Psoas muscle (tissue), 8 donors: Measurements from ENCODE around the gene ZNF341. TPM values are rescaled to one million over a fixed set of nuclear protein-coding genes. Genes with fewer than 3 reads are reported as not detected.
"Not testable (repeated sequence)": the region's sequence is repeated elsewhere in the genome, so short reads cannot be mapped to it uniquely, and the experiment has no call there.

Source experiments
- ATAC-seq, 4 donors: fragments of 200-7000 bp; cut with Tn5 transposase; one replicate each; pipeline ENCODE4 v1.9.1; 2020; ENCODE audit warnings: moderate library complexity in 3 of 4, mild to moderate bottlenecking in 2 of 4
- DNase-seq, 2 donors: peaks; one replicate each; pipeline ENCODE4 v3.0.0-alpha.2; 2020
- H3K27ac ChIP-seq: fragments of 200-600 bp; one replicate; pipeline ENCODE4 v1.8.0; 2022
- H3K27me3 ChIP-seq, 3 donors: fragments of 200-600 bp in 1 of 3; one replicate each; pipeline versions ENCODE4 v1.6.1 to v1.8.0; 2013 to 2022; ENCODE audit warnings: low read length in 2 of 3, mild to moderate bottlenecking in 2 of 3, moderate library complexity in 1 of 3; ENCODE audit not compliant: insufficient read depth in 3 of 3
- H3K36me3 ChIP-seq, 2 donors: fragments of 200-600 bp in 1 of 2; one replicate each; pipeline versions ENCODE4 v1.6.1 to v1.8.0; 2013 to 2022; ENCODE audit warnings: low read depth in 1 of 2, mild to moderate bottlenecking in 1 of 2, moderate library complexity in 1 of 2; ENCODE audit not compliant: insufficient read depth in 1 of 2
- H3K4me1 ChIP-seq: fragments of 200-600 bp; one replicate; pipeline ENCODE4 v1.8.0; 2022
- H3K4me3 ChIP-seq: fragments of 200-600 bp; one replicate; pipeline ENCODE4 v1.8.0; 2022; ENCODE audit warnings: mild to moderate bottlenecking
- H3K9me3 ChIP-seq: fragments of 200-600 bp; one replicate; pipeline ENCODE4 v1.8.0; 2022
- CTCF ChIP-seq: fragments of 200-600 bp; IDR thresholded peaks from one replicate; pipeline ENCODE4 v1.8.0; 2022; ENCODE audit warnings: antibody characterized with exemption
- WGBS, 3 donors: extraction: QIAGEN DNeasy Blood & Tissue Kit; methylation state at CpG; one replicate each; pipeline versions ENCODE4 v1.1.6 to v1.1.7; 2013; 5-methylcytosine and 5-hydroxymethylcytosine counted together
- intact Hi-C, 2 donors: fragments of 100-400 bp; cut with DNase I; formaldehyde crosslinking; loops; one replicate each; pipeline versions ENCODE4 v1.11.0 to v1.14.2; 2022
- polyA plus RNA-seq, 3 donors: library from polyadenylated mRNA; stranded (reverse); fragments of 200-250 nt; gene quantifications; one replicate each; pipeline ENCODE4 v1.2.3, GENCODE V29; 2013
- total RNA-seq, 4 donors: library from RNA; stranded (reverse); fragmentation: NEBNext Ultra II Directional in 2 of 4; extraction: Animal tissue kit (Norgen Biotek cat#: 25700) in 2 of 4; gene quantifications; one replicate each; pipeline versions ENCODE4 v1.2.1 to v1.2.4, GENCODE V29; 2021 to 2023
- donor health status: healthy with polysubstance abuse.
- donor health status: DM: no; HTN: no; CAD: no; lungs with moderate emphysema.
- donor health status: Bipolar disorder and iron deficiency.
- donor health status: healthy.
- donor health status: DM: yes; HTN: yes; CAD: no.
- donor health status: DM: no; HTN: no; CAD: no.
- donor health status: DM: no; HTN: no; CAD: no.
- donor health status: DM: yes; HTN: yes; CAD: no.

Gene ZNF341
- total and polyA plus RNA-seq, 7 donors: 1.3 to 3.0 (median 1.5) TPM

- peaks cover 0 to 14% of the 10 kb centered on the region in 2 donors for H3K36me3 ChIP-seq
- DNase-seq (no peak), ATAC-seq (no peak)
- WGBS, 3 donors: 94 to 97% (median 97%) methylated on average over 29 to 31 of the region's 31 CpGs
- H3K4me3 ChIP-seq: no peak overlapping the region
- intact Hi-C loops: loop anchor here in 1 of 2 donors (10.0 kb wide), 1 partner anchor 334 kb away; no protein-coding TSS in a partner anchor
- no peaks in the 10 kb centered on the region for H3K27me3 ChIP-seq
- no peaks in the 10 kb centered on the region for H3K9me3 ChIP-seq
- no peak overlapping the region for H3K27ac ChIP-seq
- no peak for TF ChIP-seq CTCF
- H3K4me1 ChIP-seq: peaks cover 19% of the 10 kb centered on the region
Observed at GRCh38 chr20:33791021-33791420, 59.2 kb downstream of the ZNF341 start.

GRCh38 chr20:33791540-33791939, 59.7 kb downstream of the ZNF341 start:
- Histone ChIP-seq H3K27ac (no peak overlapping the region), H3K9me3 (no peaks in the 10 kb centered on the region), H3K36me3 (peaks cover 0 to 14% of the 10 kb centered on the region in 2 donors), H3K4me1 (peaks cover 16% of the 10 kb centered on the region), H3K4me3 (no peak overlapping the region), H3K27me3 (no peaks in the 10 kb centered on the region)
- intact Hi-C loops: loop anchor here in 1 of 2 donors (10.0 kb wide), 1 partner anchor 333 kb away; no protein-coding TSS in a partner anchor
- no peak for DNase-seq
- no peak for TF ChIP-seq CTCF
- WGBS, 3 donors: 84 to 90% (median 88%) methylated on average over 9 of the region's 9 CpGs
- no peak for ATAC-seq

GRCh38 chr20:33791959-33792597, 60.3 kb downstream of the ZNF341 start:
- TF ChIP-seq CTCF: peak; percentile 69
- peak in 3 of 4 donors; percentile 25 to 61 (median 35) for ATAC-seq
- Histone ChIP-seq H3K9me3 (no peaks in the 10 kb centered on the region), H3K4me1 (peaks cover 16% of the 10 kb centered on the region), H3K27me3 (no peaks in the 10 kb centered on the region), H3K4me3 (no peak overlapping the region), H3K27ac (no peak overlapping the region), H3K36me3 (peaks cover 0 to 14% of the 10 kb centered on the region in 2 donors)
- 66 to 73% (median 69%) methylated on average over 13 of the region's 13 CpGs for WGBS, 3 donors
- intact Hi-C loops: loop anchor here in 1 of 2 donors (10.0 kb wide), 1 partner anchor 333 kb away; no protein-coding TSS in a partner anchor
- peak; percentile 39 to 67 for DNase-seq

- Histone ChIP-seq H3K4me1 (peaks cover 16% of the 10 kb centered on the region), H3K36me3 (peaks cover 0 to 14% of the 10 kb centered on the region in 2 donors), H3K27ac (peak overlapping the region; percentile 15)
- WGBS, 3 donors: 63 to 70% (median 64%) methylated on average over 3 of the region's 3 CpGs
- H3K4me3 ChIP-seq, H3K27me3 ChIP-seq, ATAC-seq, H3K9me3 ChIP-seq, DNase-seq: not testable (repeated sequence)
- intact Hi-C loops: loop anchor here in 1 of 2 donors (10.0 kb wide), 1 partner anchor 332 kb away; no protein-coding TSS in a partner anchor
Observed at GRCh38 chr20:33792598-33792989, 60.8 kb downstream of the ZNF341 start.
